H1 (cell line): ENCODE measurements around the gene ELMO3. TPM values are rescaled to one million over a fixed set of nuclear protein-coding genes. Genes with fewer than 3 reads are reported as not detected.
A peak's percentile ranks its signal among the peaks of the same experiment; 100 is the strongest.

Source experiments
- CTCF ChIA-PET: fragments of 300-600 bp; sonication (Branson Sonifier 250); formaldehyde crosslinking; loops from one replicate; lab custom pipeline; 2021; ENCODE audit not compliant: partially characterized antibody; lab: Charles Lee
- POLR2A ChIA-PET: fragments of 300-600 bp; sonication (Branson Sonifier 250); formaldehyde crosslinking; loops from one replicate; lab custom pipeline; 2021; ENCODE audit warnings: inconsistent platforms; ENCODE audit not compliant: partially characterized antibody; lab: Charles Lee
- DNase-seq, 2 experiments: peaks; one replicate each; pipeline versions ENCODE4 v3.0.0 to v3.0.0-alpha.2; 2010 to 2022; ENCODE audit warnings: low spot score in 2 of 2, low read depth in 1 of 2, mixed read lengths in 1 of 2
- FAIRE-seq: peaks from 2 replicates; lab custom pipeline; 2011; peaks lifted over from hg19 to GRCh38; lab: Jason Lieb, UNC
- H2AFZ ChIP-seq: 2 replicates; pipeline ENCODE4 v1.8.1; 2012; ENCODE audit warnings: low read length, inconsistent platforms
- H2AK5ac ChIP-seq: 2 replicates; pipeline ENCODE4 v1.6.1; 2013; ENCODE audit warnings: low read depth, low read length
- H2BK120ac ChIP-seq: replicated peaks from 2 replicates; pipeline ENCODE3; 2013; ENCODE audit warnings: low read depth, low read length, inconsistent platforms
- H2BK12ac ChIP-seq: 2 replicates; pipeline ENCODE4 v1.6.1; 2013; ENCODE audit warnings: low read depth, low read length
- H2BK15ac ChIP-seq: 2 replicates; pipeline ENCODE4 v1.6.1; 2013; ENCODE audit warnings: low read length
- H2BK20ac ChIP-seq: 2 replicates; pipeline ENCODE4 v1.6.1; 2013; ENCODE audit warnings: low read length
- H2BK5ac ChIP-seq: 2 replicates; pipeline ENCODE4 v1.6.1; 2013; ENCODE audit warnings: low read depth, low read length
- H3K14ac ChIP-seq: 2 replicates; pipeline ENCODE4 v1.6.1; 2013; ENCODE audit warnings: inconsistent platforms; ENCODE audit not compliant: insufficient read length
- H3K18ac ChIP-seq: 2 replicates; pipeline ENCODE4 v1.6.1; 2013; ENCODE audit warnings: low read length; ENCODE audit errors: extremely low read depth
- H3K23ac ChIP-seq: 2 replicates; pipeline ENCODE4 v1.6.1; 2013; ENCODE audit warnings: inconsistent platforms; ENCODE audit not compliant: insufficient read length
- H3K23me2 ChIP-seq: 2 replicates; pipeline ENCODE4 v1.6.1; 2013; ENCODE audit warnings: low read depth, low read length
- H3K27ac ChIP-seq: 2 replicates; pipeline ENCODE4 v1.6.1; 2011; ENCODE audit warnings: low read depth, low read length, inconsistent platforms
- H3K27me3 ChIP-seq, 4 experiments: replicated peaks in 1 of 4; 1 replicate in 1 of 4; 2 replicates in 3 of 4; pipeline versions ENCODE4 v1.6.1 to v1.8.1; 2011 to 2013; ENCODE audit warnings: low read length in 3 of 4, mild to moderate bottlenecking in 3 of 4, inconsistent platforms in 2 of 4, mixed read lengths in 2 of 4, moderate library complexity in 1 of 4; ENCODE audit not compliant: control insufficient read depth in 3 of 4, insufficient read depth in 3 of 4; ENCODE audit errors: extremely low read depth in 1 of 4
- H3K36me3 ChIP-seq, 4 experiments: 2 replicates each; pipeline versions ENCODE4 v1.6.1 to v1.8.1; 2011 to 2013; ENCODE audit warnings: mild to moderate bottlenecking in 4 of 4, low read length in 3 of 4, moderate library complexity in 2 of 4, control low read depth in 1 of 4, inconsistent platforms in 1 of 4; ENCODE audit not compliant: insufficient read depth in 4 of 4, control insufficient read depth in 2 of 4
- H3K4ac ChIP-seq: replicated peaks from 2 replicates; pipeline ENCODE3; 2013; ENCODE audit warnings: low read length, low read depth, mixed read lengths, inconsistent platforms; ENCODE audit not compliant: insufficient read length
- H3K4me1 ChIP-seq, 4 experiments: replicated peaks in 1 of 4; 1 replicate in 1 of 4; 2 replicates in 3 of 4; pipeline versions ENCODE4 v1.6.1 to v1.8.1; 2011 to 2013; ENCODE audit warnings: low read length in 3 of 4, inconsistent platforms in 2 of 4, mixed read lengths in 1 of 4; ENCODE audit not compliant: insufficient read depth in 4 of 4, control insufficient read depth in 3 of 4
- H3K4me2 ChIP-seq, 2 experiments: 2 replicates each; pipeline versions ENCODE4 v1.6.1 to v1.8.1; 2011 to 2013; ENCODE audit warnings: low read depth in 2 of 2, low read length in 2 of 2, control low read depth in 1 of 2, inconsistent platforms in 1 of 2, mild to moderate bottlenecking in 1 of 2; ENCODE audit not compliant: insufficient read depth in 1 of 2
- H3K4me3 ChIP-seq, 4 experiments: fragments of 200-600, 300-600 bp in 1 of 4; sonication (generic), shearing (Covaris generic), sonication (Bioruptor Twin) in 1 of 4; 2 replicates each; pipeline versions ENCODE4 v1.5.1 to v1.8.1; 2011 to 2016; ENCODE audit warnings: low read length in 4 of 4, low read depth in 3 of 4, control low read depth in 2 of 4, inconsistent platforms in 2 of 4, mild to moderate bottlenecking in 2 of 4, mixed read lengths in 1 of 4, moderate library complexity in 1 of 4; ENCODE audit not compliant: insufficient read depth in 2 of 4; ENCODE audit errors: extremely low read depth in 1 of 4
- H3K56ac ChIP-seq: replicated peaks from 2 replicates; pipeline ENCODE3; 2013; ENCODE audit warnings: low read depth, mild to moderate bottlenecking, mixed read lengths, low read length, inconsistent platforms; ENCODE audit not compliant: insufficient read length
- H3K79me1 ChIP-seq: 2 replicates; pipeline ENCODE4 v1.6.1; 2013; ENCODE audit warnings: low read depth, low read length, control low read depth
- H3K79me2 ChIP-seq, 2 experiments: 2 replicates each; pipeline versions ENCODE4 v1.6.1 to v1.8.1; 2012 to 2013; ENCODE audit warnings: low read length in 2 of 2, mild to moderate bottlenecking in 2 of 2, inconsistent platforms in 1 of 2; ENCODE audit not compliant: insufficient read depth in 2 of 2, control insufficient read depth in 1 of 2
- H3K9ac ChIP-seq, 4 experiments: replicated peaks in 1 of 4; 1 replicate in 1 of 4; 2 replicates in 3 of 4; pipeline versions ENCODE4 v1.6.1 to v1.8.1; 2011 to 2013; ENCODE audit warnings: low read depth in 3 of 4, low read length in 3 of 4, control low read depth in 2 of 4, mild to moderate bottlenecking in 2 of 4, moderate library complexity in 2 of 4, inconsistent platforms in 1 of 4; ENCODE audit errors: extremely low read depth in 1 of 4
- H3K9me3 ChIP-seq, 2 experiments: 2 replicates each; pipeline versions ENCODE4 v1.6.1 to v1.8.1; 2012 to 2013; ENCODE audit warnings: mild to moderate bottlenecking in 2 of 2, moderate library complexity in 2 of 2, control low read depth in 1 of 2, inconsistent platforms in 1 of 2, low read depth in 1 of 2, low read length in 1 of 2, mixed read lengths in 1 of 2; ENCODE audit not compliant: insufficient read depth in 2 of 2
- H4K20me1 ChIP-seq, 2 experiments: replicated peaks in 1 of 2; 2 replicates each; pipeline versions ENCODE3 to v1.8.1; 2011 to 2013; ENCODE audit warnings: inconsistent platforms in 2 of 2, low read length in 2 of 2, mild to moderate bottlenecking in 1 of 2; ENCODE audit not compliant: insufficient read depth in 2 of 2, control insufficient read depth in 1 of 2
- H4K5ac ChIP-seq: 2 replicates; pipeline ENCODE4 v1.6.1; 2013; ENCODE audit warnings: low read length, low read depth, mixed read lengths, inconsistent platforms; ENCODE audit not compliant: insufficient read length
- H4K8ac ChIP-seq: 2 replicates; pipeline ENCODE4 v1.8.0; 2013; ENCODE audit warnings: mild to moderate bottlenecking, moderate library complexity, low read length, inconsistent platforms; ENCODE audit not compliant: insufficient read depth; ENCODE audit errors: extremely low read depth
- H4K91ac ChIP-seq: replicated peaks from 2 replicates; pipeline ENCODE3; 2013; ENCODE audit warnings: low read length, mixed read lengths, inconsistent platforms; ENCODE audit not compliant: insufficient read length
- CBX8 ChIP-seq: fragments of 300-800, 300-1000 bp; sonication (generic); IDR thresholded peaks from 2 replicates; pipeline ENCODE4 v1.7.1; 2016; ENCODE audit warnings: low read depth, low read length, borderline replicate concordance
- CEBPB ChIP-seq: IDR thresholded peaks from 2 replicates; pipeline ENCODE4 v1.6.1; 2012; ENCODE audit warnings: low read depth, low read length
- CTBP2 ChIP-seq: IDR thresholded peaks from 2 replicates; pipeline ENCODE4 v1.7.0; 2011; ENCODE audit warnings: borderline replicate concordance, mild to moderate bottlenecking, moderate library complexity, mixed read lengths, low read length; ENCODE audit not compliant: insufficient read depth, insufficient read length
- JUN ChIP-seq: IDR thresholded peaks from 2 replicates; pipeline ENCODE4 v1.6.1; 2011; ENCODE audit warnings: low read depth, mild to moderate bottlenecking, improper control_type of control experiment, low read length
- NANOG ChIP-seq: IDR thresholded peaks from 2 replicates; pipeline ENCODE4 v1.6.1; 2011; ENCODE audit warnings: low read length, low read depth, mild to moderate bottlenecking, inconsistent platforms; ENCODE audit not compliant: insufficient read depth, poor library complexity, severe bottlenecking
- POLR2AphosphoS5 ChIP-seq: IDR thresholded peaks from 2 replicates; pipeline ENCODE4 v1.6.1; 2011; ENCODE audit warnings: low read depth, low read length
- RAD21 ChIP-seq, 2 experiments: IDR thresholded peaks in 1 of 2; conservative IDR thresholded peaks in 1 of 2; 2 replicates each; pipeline ENCODE4 v1.6.1; 2011; ENCODE audit warnings: low read depth in 2 of 2, low read length in 2 of 2, improper control_type of control experiment in 1 of 2, inconsistent platforms in 1 of 2, mild to moderate bottlenecking in 1 of 2, moderate library complexity in 1 of 2
- RFX5 ChIP-seq: IDR thresholded peaks from 2 replicates; pipeline ENCODE4 v1.6.1; 2011; ENCODE audit warnings: low read depth, low read length, improper control_type of control experiment, borderline replicate concordance
- SAP30 ChIP-seq: fragments of 300-600 bp; sonication (generic); IDR thresholded peaks from 2 replicates; pipeline ENCODE4 v1.7.1; 2012; ENCODE audit warnings: low read length, moderate library complexity, mild to moderate bottlenecking, inconsistent platforms; ENCODE audit not compliant: insufficient read depth, insufficient replicate concordance
- SP4 ChIP-seq: IDR thresholded peaks from 2 replicates; pipeline ENCODE4 v1.6.1; 2012; ENCODE audit warnings: low read length, inconsistent platforms
- TAF1 ChIP-seq: IDR thresholded peaks from 2 replicates; pipeline ENCODE4 v1.6.1; 2011; ENCODE audit warnings: mild to moderate bottlenecking, low read depth, low read length
- TAF7 ChIP-seq: optimal IDR thresholded peaks from 2 replicates; pipeline ENCODE3; 2011; ENCODE audit warnings: low read depth, mild to moderate bottlenecking, inconsistent platforms, low read length, moderate library complexity, borderline replicate concordance
- ZNF274 ChIP-seq: IDR thresholded peaks from 2 replicates; pipeline ENCODE4 v1.7.0; 2012; ENCODE audit warnings: low read length, borderline replicate concordance; ENCODE audit errors: extremely low read depth
- WGBS, 2 experiments: shearing (Covaris generic) in 1 of 2; methylation state at CpG; one replicate each; pipeline versions ENCODE4 v1.1.6 to v1.1.7; 2013 to 2015; ENCODE audit warnings: low lambda C conversion rate in 2 of 2, mixed read lengths in 2 of 2, inconsistent platforms in 1 of 2, low coverage in 1 of 2, missing lambda C conversion rate in 1 of 2; ENCODE audit not compliant: insufficient replicate concordance in 2 of 2, insufficient coverage in 1 of 2, insufficient read length in 1 of 2; ENCODE audit errors: extremely low coverage in 1 of 2, missing lambda C conversion rate in 1 of 2; 5-methylcytosine and 5-hydroxymethylcytosine counted together
- polyA plus RNA-seq, 7 experiments: library from polyadenylated mRNA; depleted of rRNA in 3 of 7; stranded (reverse) in 5 of 7; unstranded in 2 of 7; fragments of >200 nt in 5 of 7; fragments of 200-250 nt in 2 of 7; gene quantifications; 1 replicate in 5 of 7; 2 replicates in 1 of 7; 4 replicates in 1 of 7; pipeline versions ENCODE4 v1.2.1 to v1.2.3, GENCODE V29; 2011 to 2013; ENCODE audit warnings: missing spikeins in 2 of 7, mixed read lengths in 2 of 7
- total RNA-seq: library from RNA; stranded (reverse); fragmentation: NEBNext Ultra II Directional; extraction: Animal tissue kit (Norgen Biotek cat#: 25700); gene quantifications from 2 replicates; pipeline ENCODE4 v1.2.1, GENCODE V29; 2021

The ELMO3 gene
- total and polyA plus RNA-seq, 2 of the 8 experiments (the other 6 are each of a cell fraction or from before 2014, with no cell fraction given), result 9.6 to 10.9 TPM

- Histone ChIP-seq H3K36me3 (no peaks in the 10 kb centered on the region; a peak in 1 of 8 replicates), H3K14ac (no peak overlapping the region), H4K91ac (no peak overlapping the region), H2AFZ (no peak overlapping the region), H3K79me1 (peaks cover 8% of the 10 kb centered on the region), H3K79me2 (peaks cover 8 to 13% of the 10 kb centered on the region in 2 experiments), H2BK20ac (0 out of 2 replicates have a peak overlapping the region, but pooled peaks have one; percentile 34), H3K9ac (no peak overlapping the region), H3K18ac (no peak overlapping the region), H4K5ac (no peak overlapping the region), H3K56ac (no peak overlapping the region), H4K8ac (no peak overlapping the region), H3K4me3 (no peak overlapping the region), H3K9me3 (no peaks in the 10 kb centered on the region), H3K23ac (no peak overlapping the region), H3K4me1 (peaks cover 0 to 16% (median 12%) of the 10 kb centered on the region in 4 experiments; a peak in 6 of 7 replicates), H2BK15ac (no peak overlapping the region), H3K4ac (no peak overlapping the region), H2BK5ac (no peak overlapping the region), H2AK5ac (no peak overlapping the region), H2BK12ac (no peak overlapping the region), H2BK120ac (no peak overlapping the region), H3K4me2 (no peak overlapping the region), H4K20me1 (peaks cover 5 to 22% of the 10 kb centered on the region in 2 experiments), H3K27ac (no peak overlapping the region), H3K27me3 (peaks cover 8 to 32% (median 19%) of the 10 kb centered on the region in 4 experiments), H3K23me2 (peaks cover 19% of the 10 kb centered on the region)
- no peak for FAIRE-seq
- POLR2A ChIA-PET, result interaction anchor here (0.9 kb wide), 2 partner anchors 37 to 58 kb away, joined by 3 read pairs; partner anchors contain the start of gene B3GNT9
- CTCF ChIA-PET, result interaction anchor here (1.1 to 9.3 kb wide), 6 partner anchors 12 to 756 kb away, joined by 3 to 151 read pairs (median 41); partner anchors contain the start of genes ELMO3, FBXL8, HSF4 and LCAT
- DNase-seq, result no peak
- WGBS, 2 experiments, result 82% methylated on average over 4 of the region's 4 CpGs; no CpG with 5 or more reads in 1 of the 2 experiments
- TF ChIP-seq CTBP2 (no peak), SAP30 (no peak), POLR2AphosphoS5 (no peak), SP4 (no peak), TAF1 (no peak), RFX5 (no peak), RAD21 (IDR thresholded peaks at IDR 0.05 in 1 of 2, conservative IDR thresholded peaks at IDR 0.05 in 1 of 2; ENCODE audit: low read depth in 2 of 2, low read length in 2 of 2) (no peak), NANOG (no peak), CBX8 (no peak), CEBPB (no peak), JUN (no peak), ZNF274 (no peak), TAF7 (no peak)
Observed at GRCh38 chr16:67188323-67188722, 10.6 kb upstream of the ELMO3 start.
